K562 (cell line): ENCODE data around the gene DKKL1. TPM values are rescaled to one million over a fixed set of nuclear protein-coding genes. Genes with fewer than 3 reads are reported as not detected.

Experiments used
- CEBPG ChIP-seq, 3 experiments: fragments of 200-800 bp in 1 of 3; sonication (Bioruptor generic) in 1 of 3; sonication (generic) in 1 of 3; formaldehyde crosslinking in 1 of 3; IDR thresholded peaks in 2 of 3; conservative IDR thresholded peaks in 1 of 3; 2 replicates each; pipeline versions ENCODE4 v1.6.1 to v1.8.0; 2016 to 2022; ENCODE audit warnings: missing compliant biosample characterization in 2 of 3, missing genetic modification characterization in 2 of 3, mild to moderate bottlenecking in 1 of 3, missing genetic modification reagents in 1 of 3
- CHCHD3 ChIP-seq: fragments of 250-450 bp; sonication (Bioruptor Pico); IDR thresholded peaks from 2 replicates; pipeline ENCODE4 v2.1.2; 2022; ENCODE audit warnings: mild to moderate bottlenecking
- CHD1 ChIP-seq: fragments of 200-600 bp; sonication (generic); IDR thresholded peaks from one replicate; pipeline ENCODE4 v1.6.1; 2012; ENCODE audit warnings: mild to moderate bottlenecking, moderate library complexity, low read length, inconsistent platforms
- CREM ChIP-seq: IDR thresholded peaks from 2 replicates; pipeline ENCODE4 v1.6.1; 2014; ENCODE audit warnings: antibody characterized with exemption, low read depth
- JUND ChIP-seq, 2 experiments: IDR thresholded peaks; 2 replicates in 1 of 2; 3 replicates in 1 of 2; pipeline ENCODE4 v1.6.1; 2011; ENCODE audit warnings: borderline replicate concordance in 2 of 2, low read depth in 2 of 2, low read length in 2 of 2, improper control_type of control experiment in 1 of 2, missing biosample characterization in 1 of 2, missing genetic modification characterization in 1 of 2, missing genetic modification reagents in 1 of 2
- POLR3A ChIP-seq: IDR thresholded peaks from 2 replicates; pipeline ENCODE4 v1.6.1; 2011; ENCODE audit warnings: borderline replicate concordance, mild to moderate bottlenecking, moderate library complexity; ENCODE audit not compliant: insufficient read length, insufficient read depth; ENCODE audit errors: extremely low read depth
- RBM25 ChIP-seq: fragments of 200-400 bp; formaldehyde crosslinking; IDR thresholded peaks from 2 replicates; pipeline ENCODE4 v1.6.1; 2018; ENCODE audit warnings: low read length, low read depth, moderate library complexity; ENCODE audit not compliant: severe bottlenecking
- SMARCE1 ChIP-seq: fragments of 450-650 bp; IDR thresholded peaks from 2 replicates; pipeline ENCODE4 v1.7.1; 2016; ENCODE audit warnings: mild to moderate bottlenecking
- SNRNP70 ChIP-seq: fragments of 200-400 bp; formaldehyde crosslinking; optimal IDR thresholded peaks from 2 replicates; pipeline ENCODE3; 2017; ENCODE audit warnings: low read depth, low read length
- SP2 ChIP-seq: IDR thresholded peaks from 2 replicates; pipeline ENCODE4 v1.6.1; 2011; ENCODE audit warnings: mild to moderate bottlenecking, low read depth, low read length, moderate library complexity; ENCODE audit not compliant: poor library complexity, severe bottlenecking; ENCODE audit errors: extremely low read depth
- STAT5B ChIP-seq: fragments of 250-450 bp; sonication (Bioruptor Pico); IDR thresholded peaks from 2 replicates; pipeline ENCODE4 v1.8.0; 2021; ENCODE audit warnings: mild to moderate bottlenecking, inconsistent platforms
- TGIF2 ChIP-seq: sonication (generic); formaldehyde crosslinking; IDR thresholded peaks from 2 replicates; pipeline ENCODE4 v1.8.1; 2022; ENCODE audit warnings: mild to moderate bottlenecking, missing genetic modification reagents, moderate library complexity
- YY1 ChIP-seq, 3 experiments: IDR thresholded peaks; 2 replicates each; pipeline ENCODE4 v1.6.1; 2011; ENCODE audit warnings: low read length in 2 of 3, mild to moderate bottlenecking in 2 of 3, moderate library complexity in 2 of 3, borderline replicate concordance in 1 of 3, control low read depth in 1 of 3, low read depth in 1 of 3; ENCODE audit not compliant: insufficient read depth in 3 of 3, insufficient replicate concordance in 2 of 3, control insufficient read depth in 1 of 3, insufficient read length in 1 of 3; ENCODE audit errors: extremely low read depth in 1 of 3
- ZNF764 ChIP-seq: fragments of 250-450 bp; sonication (Bioruptor Pico); IDR thresholded peaks from 2 replicates; pipeline ENCODE4 v1.4.0; 2020; ENCODE audit warnings: low read depth, mild to moderate bottlenecking, moderate library complexity
- polyA plus RNA-seq, 8 experiments: library from polyadenylated mRNA; depleted of rRNA in 4 of 8; stranded (reverse) in 5 of 8; unstranded in 3 of 8; fragments of >200 nt; fragmentation: Nextera tagmentation in 2 of 8; fragmentation: Illumina TruSeq in 1 of 8; extraction: Ambion mirVana in 2 of 8; extraction: Trizol in 1 of 8; gene quantifications; 2 replicates each; pipeline versions ENCODE4 v1.2.1 to v1.2.3, GENCODE V29; 2011 to 2014; ENCODE audit warnings: inconsistent platforms in 1 of 8, missing spikeins in 1 of 8
- total RNA-seq, 7 experiments: library from RNA; depleted of rRNA in 6 of 7; stranded (reverse); fragments of >200 nt in 6 of 7; fragmentation: Illumina TruSeq in 2 of 7; extraction: Trizol in 2 of 7; gene quantifications; 2 replicates each; pipeline versions ENCODE4 v1.2.1 to v1.2.3, GENCODE V29; 2011 to 2021; ENCODE audit warnings: low replicate concordance in 1 of 7
- TF ChIP-seq, protein P1 (sequence below): fragments of 250-450 bp; sonication (Bioruptor Pico); IDR thresholded peaks from 2 replicates; pipeline ENCODE4 v1.8.0; 2022; ENCODE audit warnings: moderate library complexity, mild to moderate bottlenecking, inconsistent platforms
- TF ChIP-seq, protein P2 (sequence below): sonication (generic); formaldehyde crosslinking; IDR thresholded peaks from 2 replicates; pipeline ENCODE4 v1.4.0; 2020; ENCODE audit warnings: mild to moderate bottlenecking, missing genetic modification reagents

DKKL1 gene
- total and polyA plus RNA-seq, 9 of the 15 experiments (the other 6 are each of a cell fraction or from before 2014, with no cell fraction given) = 0.15 to 1.7 (median 0.52) TPM

DNA sequence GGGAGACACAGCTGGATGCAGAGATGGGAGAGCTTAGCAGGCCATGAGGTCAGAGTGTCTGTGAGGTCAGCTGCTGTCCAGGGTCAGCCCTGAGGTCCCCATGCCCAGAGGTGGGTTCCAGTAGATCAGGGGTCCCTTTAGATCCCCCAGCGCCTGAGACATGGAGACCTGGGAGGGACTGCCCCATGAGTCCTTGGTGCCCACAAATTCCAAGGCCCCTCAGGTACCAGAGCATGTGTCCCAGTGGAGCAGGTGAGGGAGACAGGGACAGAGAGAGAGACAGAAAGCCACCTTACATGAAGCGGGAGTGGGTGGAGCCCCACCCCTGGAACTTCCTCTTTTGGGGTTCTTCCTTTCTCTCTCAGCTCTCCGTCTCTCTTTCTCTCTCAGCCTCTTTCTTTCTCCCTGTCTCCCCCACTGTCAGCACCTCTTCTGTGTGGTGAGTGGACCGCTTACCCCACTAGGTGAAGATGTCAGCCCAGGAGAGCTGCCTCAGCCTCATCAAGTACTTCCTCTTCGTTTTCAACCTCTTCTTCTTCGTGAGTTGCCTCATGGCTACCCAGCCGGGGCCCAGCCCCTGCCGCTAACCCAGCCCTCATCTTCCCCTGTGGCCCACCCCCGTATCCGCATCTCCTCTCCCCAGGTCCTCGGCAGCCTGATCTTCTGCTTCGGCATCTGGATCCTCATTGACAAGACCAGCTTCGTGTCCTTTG, 28.4 kb upstream of the DKKL1 start, which contains the start of gene CD37 (continued):
- TF ChIP-seq, protein P1, sequence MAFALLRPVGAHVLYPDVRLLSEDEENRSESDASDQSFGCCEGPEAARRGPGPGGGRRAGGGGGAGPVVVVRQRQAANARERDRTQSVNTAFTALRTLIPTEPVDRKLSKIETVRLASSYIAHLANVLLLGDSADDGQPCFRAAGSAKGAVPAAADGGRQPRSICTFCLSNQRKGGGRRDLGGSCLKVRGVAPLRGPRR (CRISPR knock-in tag) = no peak
- no peak for TF ChIP-seq CEBPG (CRISPR knock-in tag; IDR thresholded peaks at IDR 0.05)
- no peak for TF ChIP-seq CEBPG (tag; conservative IDR thresholded peaks at IDR 0.05 in 1 of 2, IDR thresholded peaks at IDR 0.05 in 1 of 2)
- no peak for TF ChIP-seq SNRNP70
- no peak; the same call in 1 of the 2 replicates for TF ChIP-seq CREM
- no peak for TF ChIP-seq STAT5B
- no peak for TF ChIP-seq SP2
- no peak for TF ChIP-seq CHD1
- TF ChIP-seq, protein P2, sequence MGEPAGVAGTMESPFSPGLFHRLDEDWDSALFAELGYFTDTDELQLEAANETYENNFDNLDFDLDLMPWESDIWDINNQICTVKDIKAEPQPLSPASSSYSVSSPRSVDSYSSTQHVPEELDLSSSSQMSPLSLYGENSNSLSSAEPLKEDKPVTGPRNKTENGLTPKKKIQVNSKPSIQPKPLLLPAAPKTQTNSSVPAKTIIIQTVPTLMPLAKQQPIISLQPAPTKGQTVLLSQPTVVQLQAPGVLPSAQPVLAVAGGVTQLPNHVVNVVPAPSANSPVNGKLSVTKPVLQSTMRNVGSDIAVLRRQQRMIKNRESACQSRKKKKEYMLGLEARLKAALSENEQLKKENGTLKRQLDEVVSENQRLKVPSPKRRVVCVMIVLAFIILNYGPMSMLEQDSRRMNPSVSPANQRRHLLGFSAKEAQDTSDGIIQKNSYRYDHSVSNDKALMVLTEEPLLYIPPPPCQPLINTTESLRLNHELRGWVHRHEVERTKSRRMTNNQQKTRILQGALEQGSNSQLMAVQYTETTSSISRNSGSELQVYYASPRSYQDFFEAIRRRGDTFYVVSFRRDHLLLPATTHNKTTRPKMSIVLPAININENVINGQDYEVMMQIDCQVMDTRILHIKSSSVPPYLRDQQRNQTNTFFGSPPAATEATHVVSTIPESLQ (CRISPR knock-in tag) = no peak
- TF ChIP-seq JUND (IDR thresholded peaks at IDR 0.05; ENCODE audit: borderline replicate concordance, low read depth, low read length) = no peak
- peak; percentile 25; the same call in 1 of the 3 replicates for TF ChIP-seq JUND (tag; IDR thresholded peaks at IDR 0.05; ENCODE audit: borderline replicate concordance, low read depth, low read length)
- TF ChIP-seq CHCHD3 (CRISPR knock-in tag) = no peak
- peak; percentile 45 for TF ChIP-seq SMARCE1
- TF ChIP-seq TGIF2 = no peak
- no peak for TF ChIP-seq RBM25
- TF ChIP-seq ZNF764 (CRISPR knock-in tag) = no peak
- no peak for TF ChIP-seq POLR3A
- TF ChIP-seq YY1 (IDR thresholded peaks at IDR 0.05; ENCODE audit: borderline replicate concordance in 1 of 3, control insufficient read depth in 1 of 3, extremely low read depth in 1 of 3, insufficient read depth in 3 of 3, insufficient read length in 1 of 3, insufficient replicate concordance in 2 of 3, low read depth in 1 of 3, low read length in 2 of 3) = peak in 1 of 3 experiments; percentile 23
